ENCODE results near the gene MED12L.

- TF ChIP-seq CTCF (IDR thresholded peaks at IDR 0.05) (no peak), POLR2A (IDR thresholded peaks at IDR 0.05) (no peak), POLR2AphosphoS5 (IDR thresholded peaks at IDR 0.05) (no peak)
These were observed 347.3 kb downstream of the MED12L start for GRCh38 chr3:151432616-151433372.

All from upper lobe of left lung (tissue), 4 donors.